GM15510 (cell line): Measurements from ENCODE around the gene RHOBTB1.

ENCODE experiments used
- POLR2A ChIP-seq: IDR thresholded peaks from 3 replicates; pipeline ENCODE4 v1.6.1; 2011; ENCODE audit warnings: borderline replicate concordance; ENCODE audit not compliant: insufficient read length; ENCODE audit errors: extremely low read depth

The RHOBTB1 gene

DNA sequence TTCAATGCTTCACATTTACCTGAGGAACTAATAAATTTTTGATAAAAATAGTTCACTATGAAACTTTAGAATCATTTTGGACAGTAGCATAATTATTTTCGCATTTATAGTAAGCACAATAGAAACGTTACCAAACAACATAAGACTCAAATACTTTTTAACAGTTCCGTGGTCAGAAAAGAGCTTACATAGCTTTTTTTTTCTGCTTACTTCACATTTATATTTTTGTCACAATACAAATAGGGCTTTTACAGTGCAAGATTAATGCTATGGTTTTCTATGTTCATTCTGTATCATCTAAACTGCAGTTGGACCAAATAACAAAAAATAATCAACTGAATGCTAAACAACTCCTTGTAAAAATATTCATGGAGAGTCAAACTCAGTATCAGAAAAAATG, 26.5 kb upstream of the RHOBTB1 start:
- TF ChIP-seq POLR2A: no peak

DNA sequence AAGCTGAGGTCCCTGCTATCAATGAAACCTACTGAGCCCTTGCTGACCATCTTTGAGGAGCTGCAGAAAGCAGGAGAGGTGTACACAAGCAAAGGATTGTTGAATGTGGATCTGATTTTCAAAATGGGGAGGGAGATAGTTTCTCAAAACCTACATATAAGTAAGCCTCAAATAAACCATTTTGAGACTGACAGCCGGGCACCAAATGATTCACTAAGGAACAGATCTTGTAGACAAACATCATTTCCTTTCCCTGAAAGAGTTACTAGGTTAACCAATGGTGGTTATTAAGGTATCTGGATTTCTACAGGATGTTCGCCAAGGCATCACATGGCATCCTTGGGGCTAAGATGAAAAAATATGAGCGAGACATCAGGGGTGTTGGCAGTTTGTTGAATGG, 24.5 kb upstream of the RHOBTB1 start:
- no peak for TF ChIP-seq POLR2A

DNA sequence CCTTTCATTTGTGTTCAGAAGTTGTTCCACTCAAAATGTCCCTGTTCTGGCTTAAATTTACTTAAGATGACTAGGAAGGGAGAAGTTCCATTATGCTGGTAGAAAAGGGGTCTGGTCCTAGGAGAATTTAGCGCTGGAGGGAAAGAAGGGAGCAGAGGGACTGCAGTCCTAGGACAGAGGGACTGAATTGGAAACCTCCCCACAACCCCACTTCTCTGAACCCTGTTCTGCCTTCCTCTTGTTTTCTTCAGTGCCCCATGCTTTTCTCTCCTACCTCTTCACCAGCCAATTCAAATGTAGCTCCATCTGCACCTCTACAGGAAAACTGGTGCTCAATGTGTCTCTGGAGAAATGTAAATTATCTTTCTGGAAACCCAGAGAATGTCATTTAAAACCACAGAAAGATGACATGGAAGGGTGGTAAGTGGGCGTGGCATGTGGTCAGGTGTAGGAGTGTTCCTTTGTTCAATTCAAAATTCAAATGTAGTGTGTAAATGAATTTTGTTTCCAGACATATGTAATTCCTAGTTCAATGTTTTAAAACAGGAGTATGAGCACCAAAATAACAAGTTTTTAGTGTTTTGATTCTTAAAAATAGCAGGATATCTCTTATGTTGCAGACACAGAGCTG, 24.0 kb upstream of the RHOBTB1 start:
- no peak for TF ChIP-seq POLR2A

GRCh38 chr10:60967260-60967659, 23.3 kb upstream of the RHOBTB1 start:
- no peak for TF ChIP-seq POLR2A

DNA sequence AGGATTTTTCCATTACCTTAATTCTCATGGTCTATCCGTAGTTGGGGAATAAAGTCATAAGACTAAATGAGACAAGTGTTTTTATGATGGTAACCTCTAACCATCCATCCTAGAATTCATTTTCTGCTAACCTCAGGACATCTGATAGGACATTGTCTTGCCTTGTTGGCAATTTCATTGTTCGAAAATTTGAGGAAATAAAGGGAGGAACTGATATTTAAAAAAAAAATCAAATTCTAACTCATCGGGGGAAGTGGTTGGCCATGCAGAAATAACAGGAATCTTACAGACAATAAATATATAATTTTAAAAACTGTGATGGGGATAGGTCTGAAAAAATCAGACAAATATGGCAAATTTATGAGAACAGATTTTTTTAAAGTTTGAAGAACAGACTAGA, 21.7 kb upstream of the RHOBTB1 start:
- TF ChIP-seq POLR2A: no peak

DNA sequence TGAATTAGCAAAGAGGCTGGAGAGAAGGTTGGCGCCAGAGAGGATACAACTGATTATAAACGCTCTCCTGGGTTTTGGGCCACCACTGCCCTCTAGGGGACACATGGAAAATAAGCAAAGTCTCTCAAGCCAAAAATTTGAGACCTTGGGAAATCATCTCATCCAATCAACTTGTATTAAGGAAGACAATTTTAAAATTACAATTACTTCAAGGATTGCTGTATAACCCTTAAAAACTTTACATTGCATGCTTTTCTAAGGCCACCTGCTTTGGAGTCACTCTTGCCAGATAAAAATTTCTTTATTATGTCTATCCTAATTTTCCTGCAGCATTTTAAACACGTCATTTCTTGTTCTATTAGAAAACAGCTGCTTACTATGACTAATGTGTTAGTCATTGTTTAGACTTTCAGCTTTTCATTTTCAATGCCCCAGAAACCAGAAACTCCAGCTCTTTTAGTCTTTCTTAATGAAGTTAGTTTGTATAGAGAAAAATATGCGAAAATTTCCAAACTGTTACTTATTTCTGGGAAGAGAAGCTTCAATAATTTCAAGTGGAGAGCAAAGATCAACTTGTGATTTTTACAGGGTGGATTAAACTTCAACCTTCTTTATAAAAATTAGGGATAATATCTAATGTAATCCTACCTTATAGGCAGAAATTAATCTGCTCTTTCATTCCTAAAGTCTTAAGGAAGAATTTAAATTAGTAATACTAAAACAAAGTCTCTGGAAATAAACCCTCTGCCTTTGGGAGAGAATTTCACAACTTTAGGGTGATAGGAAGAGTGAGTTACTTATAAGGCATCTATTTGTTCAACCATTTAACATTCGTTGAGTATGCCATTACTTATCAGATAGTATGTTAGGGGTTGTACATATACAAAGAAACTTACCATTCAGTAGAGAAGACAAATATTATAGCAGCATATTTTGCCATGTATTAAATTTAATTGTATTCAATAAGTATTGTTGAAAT, 20.6 kb upstream of the RHOBTB1 start:
- TF ChIP-seq POLR2A: no peak

DNA sequence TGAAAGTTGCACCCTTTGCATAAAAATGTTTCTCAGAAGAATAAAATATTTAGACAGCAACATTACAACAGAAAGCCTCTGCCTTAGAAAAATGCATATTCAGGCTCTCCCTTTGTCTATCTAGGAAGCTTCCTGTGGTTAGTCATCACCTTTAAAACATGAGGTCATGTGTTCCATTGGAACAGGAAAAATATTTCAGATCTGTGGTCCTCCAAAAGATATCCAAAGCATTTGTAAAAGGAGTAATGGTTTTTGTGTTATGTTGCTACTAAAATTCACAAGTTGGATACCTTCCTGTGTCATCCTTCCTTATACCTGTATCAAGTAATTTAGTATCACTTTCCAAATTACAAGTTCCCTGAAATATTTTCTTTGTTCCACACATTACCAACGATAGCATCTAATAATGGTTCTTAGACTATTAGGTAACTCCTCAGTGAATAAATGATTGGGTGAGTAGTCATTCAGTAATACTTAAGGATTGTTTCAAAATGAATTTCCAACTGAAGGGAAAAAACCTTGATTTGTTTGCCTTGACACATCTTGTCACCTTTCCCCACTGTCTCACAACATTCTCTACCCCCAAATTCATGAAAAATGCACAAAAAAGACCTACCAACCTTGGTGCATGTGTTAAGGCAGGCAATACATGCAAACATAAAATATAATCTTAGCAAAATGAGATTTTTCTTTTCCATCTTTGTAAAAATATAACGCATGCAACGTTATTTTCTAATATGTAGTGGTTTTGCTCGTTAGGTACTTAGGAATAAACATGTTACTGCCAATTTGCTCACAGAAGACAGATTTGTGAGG, 19.7 kb upstream of the RHOBTB1 start:
- no peak for TF ChIP-seq POLR2A

- no peak for TF ChIP-seq POLR2A
Observed at GRCh38 chr10:60962946-60963345, 19.0 kb upstream of the RHOBTB1 start.

- no peak for TF ChIP-seq POLR2A
Observed at GRCh38 chr10:60960913-60961312, 16.9 kb upstream of the RHOBTB1 start.

DNA sequence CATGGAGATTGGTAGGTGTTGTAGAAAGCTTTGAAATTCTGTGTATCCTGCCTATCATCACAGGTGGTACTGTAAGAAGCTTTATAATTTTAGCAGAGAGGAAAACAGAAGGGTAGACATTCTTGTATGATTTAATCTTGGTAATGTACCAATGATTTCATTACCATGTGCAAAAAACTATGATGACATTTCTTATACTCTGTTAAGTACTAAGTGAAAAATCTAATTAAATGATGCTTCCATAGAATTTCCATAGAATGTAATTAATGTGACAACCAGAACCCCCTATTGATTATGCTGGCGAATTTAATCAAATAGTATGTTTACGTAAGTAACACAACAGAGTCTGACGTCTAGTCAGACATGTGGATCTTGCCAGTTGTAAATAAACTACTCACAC, 16.0 kb upstream of the RHOBTB1 start:
- no peak for TF ChIP-seq POLR2A

DNA sequence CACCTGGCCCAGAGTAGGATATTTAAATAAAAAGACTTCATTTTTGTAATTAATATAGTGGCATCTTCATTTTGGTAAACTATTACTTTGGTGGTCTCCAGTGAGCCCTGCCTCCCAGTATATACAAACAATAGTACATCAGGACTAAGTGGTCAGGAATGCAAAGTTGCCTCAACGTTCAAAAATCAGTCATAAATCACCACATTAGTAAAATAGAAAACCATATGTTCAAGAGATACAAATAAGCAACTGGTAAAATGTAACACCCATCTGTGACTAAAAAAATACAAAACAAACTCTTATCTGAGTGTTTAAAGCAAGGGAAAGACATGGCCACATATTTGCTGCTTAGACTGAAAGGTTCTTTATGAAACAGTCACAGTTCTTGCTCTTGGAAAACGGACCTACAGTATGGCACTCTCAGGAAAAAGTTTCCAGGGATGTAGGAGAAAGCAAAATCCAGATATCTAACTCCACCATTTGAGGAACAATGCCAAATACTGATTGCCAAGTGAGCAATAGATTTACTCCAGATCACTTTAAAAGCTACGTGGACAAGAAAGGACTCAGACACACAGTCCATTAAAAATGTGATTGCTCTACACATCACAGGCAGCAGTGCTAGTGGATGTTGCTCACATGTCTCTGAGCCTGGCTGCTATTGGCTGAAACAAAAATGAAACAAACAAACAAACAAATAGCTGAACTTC, 15.1 kb upstream of the RHOBTB1 start:
- TF ChIP-seq POLR2A: no peak

- no peak for TF ChIP-seq POLR2A
Observed at GRCh38 chr10:60957667-60958221, 13.8 kb upstream of the RHOBTB1 start.

GRCh38 chr10:60955957-60956425, 12.0 kb upstream of the RHOBTB1 start:
- TF ChIP-seq POLR2A: no peak

DNA sequence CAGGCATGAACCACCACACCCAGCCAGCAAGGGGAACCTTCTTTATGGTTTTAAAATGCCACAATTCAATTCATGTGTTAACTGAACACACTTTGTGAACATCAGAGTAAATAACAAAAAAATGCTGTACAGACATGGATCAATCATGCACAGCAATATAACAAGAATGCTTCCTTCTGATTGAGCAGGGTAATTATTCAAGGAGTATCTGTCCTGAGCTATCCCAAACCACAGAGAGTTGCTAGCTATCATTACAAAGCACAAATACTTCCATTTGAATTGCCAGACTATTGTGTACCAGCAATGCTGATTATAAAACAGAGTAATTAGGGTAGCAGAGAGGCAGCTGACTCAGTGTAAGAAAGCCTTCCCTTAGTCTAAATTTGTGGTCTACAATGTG, 11.3 kb upstream of the RHOBTB1 start:
- no peak for TF ChIP-seq POLR2A
